HG02885 (cell line): ENCODE results near the gene ARHGEF28.
A peak's percentile ranks its signal among the peaks of the same experiment; 100 is the strongest.

ENCODE experiments used
- ATAC-seq: cut with Tn5 transposase; IDR thresholded peaks from one replicate; pipeline ENCODE4 v1.9.1; 2021; ENCODE audit warnings: mild to moderate bottlenecking; ENCODE audit not compliant: unreplicated experiment, poor library complexity

ARHGEF28 gene, protein sequence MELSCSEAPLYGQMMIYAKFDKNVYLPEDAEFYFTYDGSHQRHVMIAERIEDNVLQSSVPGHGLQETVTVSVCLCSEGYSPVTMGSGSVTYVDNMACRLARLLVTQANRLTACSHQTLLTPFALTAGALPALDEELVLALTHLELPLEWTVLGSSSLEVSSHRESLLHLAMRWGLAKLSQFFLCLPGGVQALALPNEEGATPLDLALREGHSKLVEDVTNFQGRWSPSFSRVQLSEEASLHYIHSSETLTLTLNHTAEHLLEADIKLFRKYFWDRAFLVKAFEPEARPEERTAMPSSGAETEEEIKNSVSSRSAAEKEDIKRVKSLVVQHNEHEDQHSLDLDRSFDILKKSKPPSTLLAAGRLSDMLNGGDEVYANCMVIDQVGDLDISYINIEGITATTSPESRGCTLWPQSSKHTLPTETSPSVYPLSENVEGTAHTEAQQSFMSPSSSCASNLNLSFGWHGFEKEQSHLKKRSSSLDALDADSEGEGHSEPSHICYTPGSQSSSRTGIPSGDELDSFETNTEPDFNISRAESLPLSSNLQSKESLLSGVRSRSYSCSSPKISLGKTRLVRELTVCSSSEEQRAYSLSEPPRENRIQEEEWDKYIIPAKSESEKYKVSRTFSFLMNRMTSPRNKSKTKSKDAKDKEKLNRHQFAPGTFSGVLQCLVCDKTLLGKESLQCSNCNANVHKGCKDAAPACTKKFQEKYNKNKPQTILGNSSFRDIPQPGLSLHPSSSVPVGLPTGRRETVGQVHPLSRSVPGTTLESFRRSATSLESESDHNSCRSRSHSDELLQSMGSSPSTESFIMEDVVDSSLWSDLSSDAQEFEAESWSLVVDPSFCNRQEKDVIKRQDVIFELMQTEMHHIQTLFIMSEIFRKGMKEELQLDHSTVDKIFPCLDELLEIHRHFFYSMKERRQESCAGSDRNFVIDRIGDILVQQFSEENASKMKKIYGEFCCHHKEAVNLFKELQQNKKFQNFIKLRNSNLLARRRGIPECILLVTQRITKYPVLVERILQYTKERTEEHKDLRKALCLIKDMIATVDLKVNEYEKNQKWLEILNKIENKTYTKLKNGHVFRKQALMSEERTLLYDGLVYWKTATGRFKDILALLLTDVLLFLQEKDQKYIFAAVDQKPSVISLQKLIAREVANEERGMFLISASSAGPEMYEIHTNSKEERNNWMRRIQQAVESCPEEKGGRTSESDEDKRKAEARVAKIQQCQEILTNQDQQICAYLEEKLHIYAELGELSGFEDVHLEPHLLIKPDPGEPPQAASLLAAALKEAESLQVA (N-terminal part only)

DNA sequence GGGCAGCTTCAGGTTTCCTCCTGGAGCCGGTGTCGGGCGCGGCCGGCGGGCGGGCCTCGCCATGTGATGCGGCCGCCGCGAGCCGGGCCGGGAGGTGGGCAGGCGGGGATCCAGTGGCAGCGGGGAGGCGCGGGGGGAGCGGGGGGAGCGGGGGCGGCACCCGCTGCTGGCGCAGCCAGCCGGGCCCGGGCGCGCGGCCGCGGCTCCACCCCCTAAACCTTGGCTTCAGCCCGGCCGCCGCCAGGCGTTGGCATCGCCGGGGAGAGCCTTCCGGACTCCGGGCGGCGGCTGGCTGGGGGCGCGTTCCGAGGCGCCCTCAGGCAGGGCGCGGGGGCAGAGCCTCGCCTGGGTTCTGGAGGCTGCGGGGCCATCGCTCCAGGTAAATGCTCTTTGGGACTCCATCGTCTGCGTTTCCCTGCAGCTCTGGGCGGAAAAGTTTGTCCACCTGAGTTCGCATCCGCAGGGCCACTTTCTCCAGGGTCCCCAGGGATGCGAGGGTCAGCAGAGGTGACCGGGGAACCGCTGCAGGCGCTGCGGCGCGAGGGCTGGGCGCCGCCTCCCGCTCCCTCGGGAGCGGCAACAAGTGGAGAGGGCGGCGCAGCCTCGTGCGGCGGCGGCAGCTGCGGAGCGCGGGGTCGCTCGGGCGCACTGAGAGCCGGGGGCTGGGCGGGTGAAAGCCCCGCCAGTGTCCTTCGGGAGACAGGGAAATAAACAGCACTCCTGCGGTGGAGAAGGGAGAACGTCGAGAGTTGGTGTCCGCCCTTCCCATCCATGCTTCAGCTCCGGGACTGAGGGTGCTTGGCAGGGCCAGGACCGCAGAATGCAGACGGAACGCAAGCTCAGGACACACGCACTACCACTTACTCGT, at the start of gene ARHGEF28:
TSS of gene ARHGEF28 (plus strand) at position 253 of the 868 bp plus-strand sequence. CDS start 58,656 bp downstream, outside the sequence.
- ATAC-seq = peak; percentile 70

DNA sequence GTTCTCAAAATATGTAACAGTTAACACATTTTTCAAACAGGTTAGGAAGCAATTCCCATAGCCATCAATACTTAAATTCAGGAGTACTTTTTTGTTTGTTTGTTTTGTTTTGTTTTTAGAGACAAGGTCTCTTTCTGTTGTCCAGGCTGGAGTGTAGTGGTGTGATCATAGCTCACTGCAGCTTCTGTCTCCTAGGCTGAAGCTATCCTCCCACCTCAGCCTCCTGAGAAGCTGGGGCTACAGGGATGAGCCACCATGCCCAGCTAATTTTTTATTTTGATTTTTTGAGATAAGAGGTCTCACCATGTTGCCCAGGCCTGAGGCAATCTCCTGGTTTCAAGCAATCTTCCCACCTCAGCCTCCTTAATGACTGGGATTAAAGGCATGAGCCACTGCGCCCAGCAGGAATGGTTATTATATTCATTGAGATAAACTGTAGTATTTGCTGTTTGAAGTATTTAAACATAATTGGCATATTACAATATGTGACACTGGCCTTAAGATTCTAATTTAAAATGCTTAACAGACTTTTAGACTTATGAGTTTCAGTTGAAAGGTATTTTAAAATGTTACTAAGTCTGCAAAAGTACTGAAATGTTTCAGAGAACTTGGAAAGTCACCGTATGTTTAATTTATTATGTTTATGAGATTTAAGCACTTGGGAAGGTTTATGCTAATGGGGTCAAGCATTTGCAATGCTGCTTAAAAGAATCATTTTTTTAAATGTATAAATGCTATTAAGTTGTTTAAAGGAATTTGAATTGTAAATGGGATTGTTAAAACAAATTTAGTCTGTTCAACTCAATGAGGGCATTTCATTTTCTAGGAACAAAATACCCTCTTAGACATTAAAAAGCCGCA, 43.5 kb upstream of the ARHGEF28 start:
- no peak for ATAC-seq

DNA sequence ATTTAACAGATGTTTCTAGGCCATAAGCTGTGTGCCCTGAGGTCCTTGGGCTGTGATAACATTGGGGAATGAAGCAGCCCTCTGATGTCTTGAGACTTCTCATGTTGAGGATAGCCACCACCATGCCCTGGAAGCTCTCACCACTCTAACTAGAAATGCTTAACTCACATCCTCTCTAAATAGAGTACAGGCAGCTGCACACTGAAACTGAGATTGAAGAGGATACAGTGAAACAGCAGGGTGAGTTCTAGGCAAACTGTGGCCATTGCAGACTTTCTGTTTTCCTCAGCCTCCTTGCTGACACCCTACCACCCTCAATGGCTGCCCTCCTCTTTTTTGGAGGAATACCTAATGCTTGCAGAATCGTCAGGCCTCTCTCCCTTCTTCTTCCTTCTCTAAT, 38.1 kb upstream of the ARHGEF28 start:
- no peak for ATAC-seq

DNA sequence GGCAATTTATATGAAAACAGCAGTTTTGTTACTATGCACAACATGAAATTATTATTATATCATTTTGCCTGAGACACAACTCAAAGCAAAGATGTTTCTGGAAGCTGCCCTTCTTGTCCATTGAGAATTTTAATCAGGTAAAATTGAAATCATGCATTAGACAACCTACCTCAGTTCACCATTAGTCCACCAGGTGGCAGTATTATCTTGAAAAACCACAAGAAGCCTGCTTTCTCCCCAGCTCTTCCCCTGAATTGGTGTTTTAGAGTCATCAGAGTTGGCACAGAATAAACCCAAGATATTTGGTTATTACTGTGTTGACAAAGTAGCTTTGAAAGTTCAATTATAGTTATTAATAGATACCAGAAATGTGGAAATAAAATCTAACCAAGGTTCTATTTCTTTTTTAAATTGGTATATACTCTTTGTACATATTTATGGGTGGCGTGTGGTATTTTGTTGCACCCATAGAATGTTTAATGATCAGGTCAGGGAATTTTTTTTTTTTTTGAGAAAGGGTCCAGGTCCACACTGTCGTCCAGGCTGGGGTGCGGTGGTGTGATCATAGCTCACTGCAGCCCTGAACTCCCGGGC, 34.8 kb upstream of the ARHGEF28 start:
- ATAC-seq = peak; percentile 71

DNA sequence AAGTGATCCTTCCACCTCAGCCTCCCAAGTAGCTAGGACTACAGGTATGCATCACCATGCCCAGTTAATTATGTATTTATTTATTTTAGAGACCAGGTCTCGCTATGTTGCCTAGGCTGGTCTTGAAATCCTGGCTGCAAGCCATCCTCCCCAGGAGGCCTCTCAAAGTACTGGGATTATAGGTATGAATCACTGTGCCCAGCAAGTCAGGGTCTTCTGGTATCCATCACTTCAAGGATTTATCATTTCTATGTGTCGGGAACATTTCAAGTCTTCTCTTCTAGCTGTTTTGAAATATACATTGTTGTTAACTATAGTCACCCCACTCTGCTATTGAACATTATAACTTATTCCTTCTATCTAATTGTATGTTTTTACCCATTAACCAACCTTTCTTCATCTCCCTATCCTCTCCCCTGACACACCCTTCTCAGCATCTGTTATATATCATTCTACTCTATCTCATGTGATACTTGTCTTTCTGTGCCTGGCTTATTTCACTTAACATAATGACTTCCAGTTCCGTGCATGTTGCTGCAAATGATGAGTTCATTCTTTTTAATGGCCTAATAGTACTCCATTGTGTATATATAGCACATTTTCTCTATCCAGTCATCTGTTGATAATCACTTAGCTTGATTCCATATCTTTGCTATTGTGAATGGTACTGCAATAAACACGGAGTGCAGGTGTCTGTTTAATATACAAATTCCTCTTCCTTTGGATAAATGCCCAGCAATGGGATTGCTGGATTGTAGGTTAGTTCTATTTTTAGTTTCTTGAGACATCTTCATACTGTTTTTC, 34.1 kb upstream of the ARHGEF28 start:
- ATAC-seq = no peak

DNA sequence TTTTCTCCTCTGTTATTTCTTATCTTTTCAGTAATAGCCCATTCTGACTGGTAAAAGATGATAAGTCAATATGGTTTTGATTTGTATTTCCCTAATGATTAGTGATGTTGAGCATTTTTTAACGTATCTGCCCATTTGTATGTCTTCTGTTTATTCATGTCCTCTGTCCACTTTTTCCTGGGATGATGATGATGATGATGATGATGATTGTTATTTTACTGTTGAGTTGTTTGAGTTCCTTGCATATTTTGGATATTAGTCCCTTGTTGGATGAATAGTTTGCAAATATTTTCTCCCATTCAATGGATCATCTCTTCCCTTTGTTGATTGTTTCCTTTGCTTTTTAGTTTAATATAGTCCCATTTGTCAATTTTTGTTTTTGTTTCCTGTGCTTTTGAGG, 33.4 kb upstream of the ARHGEF28 start:
- no peak for ATAC-seq

DNA sequence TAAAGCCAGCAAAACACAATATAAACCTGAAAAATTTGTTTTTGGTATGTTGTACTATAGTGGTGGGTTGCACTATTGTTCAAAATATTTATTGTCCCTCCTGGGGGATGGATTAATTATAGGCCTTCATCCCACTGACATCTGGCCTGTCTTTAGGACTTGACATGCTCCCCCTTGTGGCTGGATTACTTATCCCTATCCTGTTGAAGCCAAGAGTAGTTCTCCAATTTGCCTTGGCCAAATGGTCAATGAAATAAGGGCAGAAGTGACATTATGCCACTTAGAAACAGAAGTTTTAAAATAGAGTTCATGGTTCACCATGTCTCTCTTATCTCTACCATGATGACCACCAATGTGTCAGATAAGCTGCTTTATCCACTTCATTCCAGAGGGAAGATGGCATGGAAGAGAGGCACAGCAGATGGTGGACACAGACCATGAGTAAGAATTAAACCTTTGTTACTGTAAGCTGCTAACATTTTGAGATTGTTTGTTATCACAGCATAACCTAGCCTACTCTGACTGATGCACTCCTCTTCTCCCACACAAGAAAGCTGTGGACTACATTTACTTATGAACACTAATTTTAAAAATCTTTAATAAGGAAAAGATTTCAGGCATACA, 29.2 kb upstream of the ARHGEF28 start:
- no peak for ATAC-seq

DNA sequence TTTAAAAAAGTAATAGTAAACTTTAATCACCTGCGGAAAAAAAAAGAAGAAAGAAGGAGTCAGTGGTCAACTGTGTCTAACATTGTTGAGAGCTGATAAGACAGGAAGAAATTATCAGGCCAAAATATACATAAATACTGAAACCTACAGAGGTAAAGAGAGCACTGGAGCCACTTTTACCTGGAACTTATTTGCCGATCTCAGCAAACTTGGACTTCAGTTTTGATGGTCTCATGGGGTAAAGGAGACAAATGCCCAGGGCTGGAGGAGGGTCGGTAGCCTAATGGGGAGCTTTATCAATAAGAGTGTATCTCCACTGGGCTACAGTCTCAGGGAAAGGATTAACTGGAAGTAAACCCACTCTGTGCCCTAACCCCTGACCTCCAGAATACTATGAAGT, 26.6 kb upstream of the ARHGEF28 start:
- no peak for ATAC-seq

DNA sequence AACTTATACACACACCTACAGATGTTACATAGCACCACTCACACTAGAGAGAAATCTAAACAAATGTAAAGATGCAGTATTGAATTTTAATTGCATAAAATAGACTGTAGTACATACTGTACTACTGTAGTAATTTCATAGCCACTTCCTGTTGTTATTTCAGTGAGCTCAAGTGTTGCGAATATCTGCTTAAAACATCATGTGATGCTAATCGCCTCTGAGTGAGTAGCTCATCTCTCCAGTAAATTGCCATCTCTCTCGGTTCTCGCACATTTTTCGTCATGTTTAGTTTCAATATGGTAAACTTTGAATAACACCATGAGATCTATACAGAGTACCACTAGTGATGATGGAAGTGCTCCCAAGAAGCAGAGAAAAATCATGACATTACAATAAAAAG, 22.0 kb upstream of the ARHGEF28 start:
- no peak for ATAC-seq

DNA sequence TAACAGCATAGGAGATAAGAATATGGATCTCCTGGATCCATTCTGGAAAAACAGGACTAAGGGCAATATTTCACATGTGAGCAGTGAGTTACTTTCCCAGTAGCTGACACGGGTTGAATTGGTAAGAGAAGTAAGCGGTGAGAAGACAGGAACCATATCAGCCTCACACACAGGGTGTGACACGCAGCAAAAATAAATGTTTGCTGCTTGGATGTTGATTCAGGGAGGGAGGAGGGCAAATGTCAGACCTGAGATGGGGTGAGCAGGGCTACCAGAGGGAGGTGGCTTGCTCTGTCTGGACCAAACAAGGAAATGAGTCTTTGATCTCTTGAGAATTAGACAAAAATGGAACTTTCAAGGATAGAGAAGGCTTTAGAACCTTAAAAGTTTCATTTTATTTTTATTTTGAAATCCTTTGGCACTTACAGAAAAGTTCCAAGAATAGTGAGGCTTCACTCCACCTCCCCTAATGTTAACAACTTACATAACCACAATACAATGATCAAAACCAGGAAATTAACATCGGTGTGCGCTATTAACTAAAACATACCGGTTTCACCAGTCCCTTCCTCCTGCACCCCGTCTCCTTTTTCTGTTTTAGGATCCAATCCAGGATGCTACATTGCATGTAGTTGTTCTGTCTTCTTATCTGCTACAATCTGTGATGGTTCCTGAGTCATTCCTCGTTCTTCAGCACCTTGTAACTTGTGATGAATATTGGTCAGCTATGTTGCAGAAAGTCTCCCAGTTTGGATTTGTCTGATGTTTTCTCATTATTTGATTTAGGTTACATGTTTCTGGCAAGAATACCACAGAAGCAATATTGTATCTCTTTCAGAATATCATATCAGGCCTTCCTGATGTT, 20.5 kb upstream of the ARHGEF28 start:
- no peak for ATAC-seq

DNA sequence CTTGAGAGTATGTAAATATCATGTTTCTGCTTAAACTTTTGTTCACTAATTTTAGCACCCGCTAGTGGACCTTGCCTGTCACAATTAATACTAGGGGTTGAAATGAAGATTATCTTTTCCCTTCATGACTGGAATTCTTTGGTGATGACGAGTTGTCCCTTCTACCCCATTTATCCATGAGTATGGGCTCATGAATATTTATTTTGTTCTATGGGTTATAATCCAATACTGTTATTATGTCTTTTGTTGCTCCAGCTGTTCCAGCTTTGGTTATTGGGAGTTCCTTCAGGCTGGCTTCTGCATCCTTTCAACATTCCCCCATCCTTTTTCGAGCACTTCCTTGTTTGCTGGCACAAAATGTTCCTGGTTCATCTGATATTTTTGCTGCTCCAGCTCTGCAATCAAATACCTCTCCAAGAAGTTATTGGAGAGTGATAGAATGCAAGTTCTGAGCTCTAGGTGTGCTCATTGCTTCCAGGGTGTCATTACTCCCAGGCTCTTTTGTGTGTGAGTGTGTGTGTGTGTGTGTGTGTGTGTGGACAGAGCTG, 19.7 kb upstream of the ARHGEF28 start:
- no peak for ATAC-seq

DNA sequence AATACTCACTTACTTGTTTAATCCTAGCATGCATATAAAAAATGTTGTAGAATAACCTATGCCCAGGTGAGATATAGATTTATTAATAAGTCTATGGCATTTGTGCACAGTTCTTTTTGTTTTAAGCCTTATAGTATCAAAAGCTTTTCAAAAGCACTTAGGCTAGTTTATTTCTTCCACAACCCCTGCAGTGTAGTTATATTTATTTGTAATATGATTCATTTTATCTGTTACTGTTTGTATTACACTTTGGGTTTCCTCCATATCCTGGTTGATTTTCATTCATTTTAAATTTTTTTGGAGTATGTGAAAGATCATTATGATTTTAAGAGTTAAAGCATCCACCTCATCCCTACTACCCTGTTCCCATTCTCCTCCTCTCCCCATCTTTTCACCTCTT, 18.8 kb upstream of the ARHGEF28 start:
- no peak for ATAC-seq

DNA sequence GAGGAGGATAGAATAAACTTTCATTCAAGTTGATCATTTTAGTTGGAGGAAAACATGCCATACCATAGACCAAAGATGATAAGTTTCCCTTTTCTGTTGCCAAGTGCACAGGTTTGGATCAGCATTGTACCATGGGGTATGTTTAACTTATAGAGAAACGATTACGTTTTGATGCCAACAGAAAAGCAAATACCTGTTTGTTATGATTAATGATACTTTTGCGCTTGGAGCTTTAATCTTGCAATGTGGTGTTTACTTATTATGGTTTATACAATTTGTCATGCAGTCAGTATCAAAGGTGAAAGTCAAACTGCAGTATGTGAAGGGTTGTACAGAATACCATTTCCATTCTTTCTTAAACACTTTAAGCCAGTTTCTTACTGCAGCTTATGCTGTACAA, 13.2 kb upstream of the ARHGEF28 start:
- ATAC-seq = no peak

DNA sequence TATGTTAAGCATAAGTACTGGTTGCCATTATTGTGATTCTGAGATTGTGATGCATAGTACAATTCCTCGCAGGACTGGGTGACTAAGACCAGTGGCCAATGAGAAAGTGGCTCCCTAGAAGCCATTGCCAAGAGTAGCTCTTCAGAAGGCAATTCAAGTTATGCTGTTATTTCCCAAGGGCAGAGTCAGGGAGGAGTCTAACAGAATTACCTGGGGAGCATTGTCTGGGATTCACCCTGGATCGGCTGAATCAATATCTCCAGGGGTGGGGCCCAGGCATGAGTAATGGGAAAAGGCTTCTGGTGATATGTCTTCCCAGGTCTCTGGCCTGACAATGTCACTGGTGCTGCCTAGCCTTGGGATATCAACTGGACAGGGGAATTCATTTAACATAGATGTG, 10.9 kb upstream of the ARHGEF28 start:
- no peak for ATAC-seq

DNA sequence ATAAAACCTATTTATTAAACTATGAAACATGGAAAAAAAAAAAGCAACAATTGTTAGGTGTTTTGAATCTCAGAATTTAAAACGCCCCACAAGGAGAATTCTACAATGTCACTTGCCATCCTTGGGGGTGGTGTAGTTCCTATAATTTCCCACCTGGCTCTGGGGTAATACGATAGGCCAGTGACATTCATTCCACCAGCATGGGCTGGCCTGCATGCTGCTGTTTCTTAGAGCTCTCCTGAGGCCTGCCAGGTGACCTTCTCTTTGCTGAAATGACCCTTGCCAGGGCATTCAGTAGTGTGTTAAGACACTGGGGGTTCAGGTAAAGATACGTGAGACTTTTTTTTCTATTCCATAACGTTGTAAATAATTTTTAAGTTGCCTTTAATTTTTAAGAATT, 10.0 kb upstream of the ARHGEF28 start:
- ATAC-seq = no peak
